MM.1S (cell line): Measurements from ENCODE around the gene EPYC.

ENCODE experiments used
- DNase-seq: peaks from one replicate; pipeline ENCODE4 v3.0.0-alpha.2; 2015
- H2AFZ ChIP-seq: fragments of 300-600 bp; sonication (generic); 2 replicates; pipeline ENCODE4 v1.6.0; 2016; ENCODE audit warnings: antibody characterized with exemption, low read length
- H3F3A ChIP-seq: fragments of 300-600 bp; sonication (generic); 2 replicates; pipeline ENCODE4 v1.6.1; 2016; ENCODE audit warnings: mild to moderate bottlenecking, antibody characterized with exemption, low read length, moderate library complexity, mixed read lengths; ENCODE audit not compliant: insufficient read depth
- H3K27ac ChIP-seq: fragments of 300-600 bp; sonication (generic); 2 replicates; pipeline ENCODE4 v1.5.1; 2016; ENCODE audit warnings: mild to moderate bottlenecking, low read length
- H3K27me3 ChIP-seq: fragments of 300-600 bp; sonication (generic); replicated peaks from 2 replicates; pipeline ENCODE4 v1.6.0; 2016; ENCODE audit warnings: low read length; ENCODE audit not compliant: insufficient read depth
- H3K36me3 ChIP-seq: fragments of 300-600 bp; sonication (generic); replicated peaks from 2 replicates; pipeline ENCODE4 v1.6.1; 2016; ENCODE audit warnings: mild to moderate bottlenecking, low read length, mixed read lengths; ENCODE audit not compliant: insufficient read depth
- H3K4me1 ChIP-seq: fragments of 300-600 bp; sonication (generic); 2 replicates; pipeline ENCODE4 v1.6.1; 2016; ENCODE audit warnings: low read length, mixed read lengths
- H3K4me2 ChIP-seq: fragments of 300-600 bp; sonication (generic); 2 replicates; pipeline ENCODE4 v1.6.0; 2016; ENCODE audit warnings: low read depth, low read length
- H3K4me3 ChIP-seq: fragments of 300-600 bp; sonication (generic); 2 replicates; pipeline ENCODE4 v1.5.1; 2016; ENCODE audit warnings: low read length, mixed read lengths
- H3K79me2 ChIP-seq: fragments of 300-600 bp; sonication (generic); 2 replicates; pipeline ENCODE4 v1.6.1; 2016; ENCODE audit warnings: mixed run types, low read length, mixed read lengths
- H3K9ac ChIP-seq: fragments of 300-600 bp; sonication (generic); 2 replicates; pipeline ENCODE4 v1.6.1; 2016; ENCODE audit warnings: low read length, mixed read lengths
- H3K9me2 ChIP-seq: fragments of 300-600 bp; sonication (generic); replicated peaks from 2 replicates; pipeline ENCODE4 v1.6.1; 2016; ENCODE audit warnings: mild to moderate bottlenecking, low read length, mixed read lengths; ENCODE audit not compliant: insufficient read depth
- H3K9me3 ChIP-seq: fragments of 300-600 bp; sonication (generic); replicated peaks from 2 replicates; pipeline ENCODE4 v1.6.1; 2016; ENCODE audit warnings: mild to moderate bottlenecking, low read length, mixed read lengths; ENCODE audit not compliant: insufficient read depth
- H4K20me1 ChIP-seq: fragments of 300-600 bp; sonication (generic); 2 replicates; pipeline ENCODE4 v1.6.1; 2016; ENCODE audit warnings: mild to moderate bottlenecking, low read length, moderate library complexity, mixed read lengths; ENCODE audit not compliant: insufficient read depth
- CTCF ChIP-seq: fragments of 300-600 bp; sonication (generic); IDR thresholded peaks from 2 replicates; pipeline ENCODE4 v1.5.1; 2016; ENCODE audit warnings: antibody characterized with exemption, low read length, mixed read lengths
- EZH2 ChIP-seq: fragments of 300-600 bp; sonication (generic); optimal IDR thresholded peaks from 2 replicates; pipeline ENCODE3; 2017; ENCODE audit warnings: low read depth, mild to moderate bottlenecking, antibody characterized with exemption, low read length, mixed read lengths
- EZH2phosphoT487 ChIP-seq: fragments of 300-600 bp; sonication (generic); IDR thresholded peaks from 2 replicates; pipeline ENCODE4 v1.6.1; 2018; ENCODE audit warnings: antibody characterized with exemption, low read length

The EPYC gene

DNA sequence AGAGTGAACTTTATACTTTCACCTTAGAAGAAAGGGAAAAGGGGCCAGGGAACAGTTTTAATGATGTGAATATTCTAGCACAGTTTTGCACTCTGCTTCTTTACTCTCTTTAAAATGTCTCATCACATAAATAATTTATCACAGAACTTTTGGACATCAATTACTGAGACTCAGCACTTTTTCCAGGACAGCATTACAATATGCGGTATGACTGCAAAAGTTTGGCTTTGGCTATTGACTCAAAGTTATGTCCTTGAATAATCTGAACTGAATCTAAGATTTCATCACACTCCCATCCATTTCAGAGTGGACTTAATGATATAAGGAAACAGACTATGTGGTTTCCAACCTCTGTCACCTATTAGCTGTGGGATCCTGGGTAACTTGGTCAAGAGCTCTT is 61.5 kb downstream of the EPYC start:
- Histone ChIP-seq H3K4me1 (no peaks in the 10 kb centered on the region), H3K9me3 (no peaks in the 10 kb centered on the region), H3K36me3 (no peaks in the 10 kb centered on the region), H3K9me2 (no peaks in the 10 kb centered on the region), H3F3A (no peaks in the 10 kb centered on the region), H3K4me3 (no peak overlapping the region), H4K20me1 (no peaks in the 10 kb centered on the region), H3K9ac (no peak overlapping the region), H3K27me3 (no peaks in the 10 kb centered on the region), H3K4me2 (no peak overlapping the region), H2AFZ (no peak overlapping the region), H3K27ac (no peak overlapping the region), H3K79me2 (no peaks in the 10 kb centered on the region)
- DNase-seq: no peak
- no peak for TF ChIP-seq EZH2
- TF ChIP-seq CTCF: no peak
- TF ChIP-seq EZH2phosphoT487: no peak

- no peaks in the 10 kb centered on the region for H3K9me2 ChIP-seq
- no peak overlapping the region for H3K4me3 ChIP-seq
- no peaks in the 10 kb centered on the region for H3K4me1 ChIP-seq
- no peaks in the 10 kb centered on the region for H3K79me2 ChIP-seq
- H3K27me3 ChIP-seq: no peaks in the 10 kb centered on the region
- H2AFZ ChIP-seq: no peak overlapping the region
- TF ChIP-seq EZH2: no peak
- peak; percentile 61 for TF ChIP-seq CTCF
- no peaks in the 10 kb centered on the region for H4K20me1 ChIP-seq
- H3K36me3 ChIP-seq: no peaks in the 10 kb centered on the region
- H3F3A ChIP-seq: no peaks in the 10 kb centered on the region
- H3K27ac ChIP-seq: no peak overlapping the region
- H3K9me3 ChIP-seq: no peaks in the 10 kb centered on the region
- H3K4me2 ChIP-seq: no peak overlapping the region
- no peak overlapping the region for H3K9ac ChIP-seq
- DNase-seq: peak; percentile 64
These were observed 63.8 kb downstream of the EPYC start for GRCh38 chr12:90940872-90941499.

DNA sequence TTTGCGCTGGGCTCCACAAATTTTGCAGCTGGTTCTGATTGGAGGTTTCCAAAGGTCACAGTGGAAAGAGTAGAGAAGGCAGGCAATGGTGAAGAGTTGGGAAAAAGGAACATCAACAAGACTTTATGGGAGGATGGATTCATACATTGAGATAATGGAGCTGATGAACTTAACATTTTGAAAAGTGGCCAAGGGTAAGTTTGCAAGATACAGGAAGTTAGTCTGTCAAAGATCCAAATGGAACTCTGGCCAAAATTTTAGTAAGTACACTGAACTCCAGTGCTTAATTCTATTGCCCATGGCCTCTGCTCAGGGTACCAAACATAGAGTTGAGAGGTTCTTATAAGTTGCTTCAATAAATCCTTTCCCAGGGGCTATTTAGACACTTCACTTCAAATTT is 65.4 kb downstream of the EPYC start:
- H3K36me3 ChIP-seq: no peaks in the 10 kb centered on the region
- H3K27me3 ChIP-seq: no peaks in the 10 kb centered on the region
- H3K4me1 ChIP-seq: no peaks in the 10 kb centered on the region
- H3K9ac ChIP-seq: no peak overlapping the region
- H2AFZ ChIP-seq: no peak overlapping the region
- no peak overlapping the region for H3K4me2 ChIP-seq
- H3K79me2 ChIP-seq: no peaks in the 10 kb centered on the region
- no peaks in the 10 kb centered on the region for H3F3A ChIP-seq
- no peak for DNase-seq
- TF ChIP-seq EZH2phosphoT487 (no peak), CTCF (no peak), EZH2 (no peak)
- H3K9me2 ChIP-seq: no peaks in the 10 kb centered on the region
- H3K27ac ChIP-seq: no peak overlapping the region
- no peaks in the 10 kb centered on the region for H3K9me3 ChIP-seq
- H4K20me1 ChIP-seq: no peaks in the 10 kb centered on the region
- H3K4me3 ChIP-seq: no peak overlapping the region
